HG02759 (cell line): ENCODE measurements around the gene SPIN3.
"Not testable (repeated sequence)": the region's sequence is repeated elsewhere in the genome, so short reads cannot be mapped to it uniquely, and the experiment has no call there.

Source experiments
- ATAC-seq: cut with Tn5 transposase; IDR thresholded peaks from one replicate; pipeline ENCODE4 v1.9.1; 2021; ENCODE audit warnings: mild to moderate bottlenecking, moderate library complexity; ENCODE audit not compliant: unreplicated experiment

Gene SPIN3

DNA sequence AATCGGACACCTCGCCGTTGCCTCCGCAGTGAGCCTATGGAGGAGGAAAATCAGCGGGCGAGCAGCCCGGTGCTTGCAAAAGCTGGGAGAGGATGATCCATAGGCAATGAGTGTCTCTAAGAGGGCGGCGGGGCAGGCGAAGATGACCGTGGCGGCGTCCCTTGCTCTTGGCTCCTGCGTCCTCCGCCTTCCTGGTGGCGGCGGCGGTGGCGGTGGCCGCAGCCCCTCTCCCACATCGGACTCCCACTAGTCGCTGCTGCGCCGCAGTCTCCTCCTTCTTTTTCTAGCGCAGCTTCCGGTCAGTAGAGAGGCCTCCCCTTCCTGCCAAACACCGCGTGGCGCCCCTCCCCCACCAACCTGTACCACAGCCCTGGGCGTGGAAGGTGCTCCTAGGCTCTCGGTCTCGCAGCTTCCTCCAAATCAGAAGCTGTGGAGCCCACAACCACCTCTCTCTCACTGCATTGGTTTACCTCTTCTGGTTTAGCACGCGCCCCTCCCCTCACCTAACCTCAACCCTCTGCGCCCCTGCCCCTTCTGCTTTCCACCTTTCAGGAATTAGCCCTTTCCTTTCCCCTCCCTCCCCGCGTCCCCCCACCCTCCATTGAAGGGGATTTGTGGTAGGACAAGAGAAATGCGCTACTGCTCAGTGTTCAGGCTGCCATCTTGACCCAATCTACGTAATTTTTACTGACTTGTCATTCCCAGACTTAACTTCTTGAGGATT, at the start of gene SPIN3:
Gene SPIN3 (minus strand): TSS at position 271 of the 724 bp plus-strand sequence. CDS start 594 bp downstream, outside the sequence.
- peak; percentile 100 for ATAC-seq

DNA sequence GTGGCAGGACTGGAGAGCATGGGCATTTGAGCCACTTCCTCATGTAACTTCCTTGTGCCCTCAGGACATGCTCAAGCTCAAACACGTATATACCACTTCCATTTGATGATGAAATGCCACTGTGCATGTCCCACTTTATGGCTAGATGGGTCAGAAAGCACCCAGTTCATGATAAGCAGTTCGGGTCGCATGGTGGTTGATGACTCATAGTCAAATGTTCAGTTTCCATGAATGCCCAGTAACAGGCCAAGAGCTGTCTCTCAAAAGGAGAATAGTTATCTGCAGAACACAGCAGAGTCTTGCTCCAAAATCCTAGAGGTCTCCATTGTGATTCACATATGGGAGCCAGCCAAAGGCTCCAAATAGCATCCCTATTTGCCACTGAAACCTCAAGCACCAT, 48.9 kb upstream of the SPIN3 start:
- no peak for ATAC-seq

DNA sequence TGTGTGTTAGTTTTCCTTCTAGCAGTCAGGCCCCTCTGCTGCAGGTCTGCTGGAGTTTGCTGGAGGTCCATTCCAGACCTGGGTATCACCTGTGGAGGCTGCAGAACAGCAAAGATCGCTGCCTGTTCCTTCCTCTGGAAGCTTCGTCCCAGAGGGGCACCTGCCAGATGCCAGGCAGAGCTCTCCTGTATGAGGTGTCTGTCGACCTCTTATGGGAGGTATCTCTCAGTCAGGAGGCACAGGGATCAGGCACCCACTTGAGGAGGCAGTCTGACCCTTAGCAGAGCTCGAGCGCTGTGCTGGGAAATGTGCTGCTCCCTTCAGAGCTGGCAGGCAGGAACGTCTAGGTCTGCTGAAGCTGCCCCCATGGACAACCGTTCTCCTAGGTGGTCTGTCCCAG, 41.9 kb upstream of the SPIN3 start:
- ATAC-seq: not testable (repeated sequence)

DNA sequence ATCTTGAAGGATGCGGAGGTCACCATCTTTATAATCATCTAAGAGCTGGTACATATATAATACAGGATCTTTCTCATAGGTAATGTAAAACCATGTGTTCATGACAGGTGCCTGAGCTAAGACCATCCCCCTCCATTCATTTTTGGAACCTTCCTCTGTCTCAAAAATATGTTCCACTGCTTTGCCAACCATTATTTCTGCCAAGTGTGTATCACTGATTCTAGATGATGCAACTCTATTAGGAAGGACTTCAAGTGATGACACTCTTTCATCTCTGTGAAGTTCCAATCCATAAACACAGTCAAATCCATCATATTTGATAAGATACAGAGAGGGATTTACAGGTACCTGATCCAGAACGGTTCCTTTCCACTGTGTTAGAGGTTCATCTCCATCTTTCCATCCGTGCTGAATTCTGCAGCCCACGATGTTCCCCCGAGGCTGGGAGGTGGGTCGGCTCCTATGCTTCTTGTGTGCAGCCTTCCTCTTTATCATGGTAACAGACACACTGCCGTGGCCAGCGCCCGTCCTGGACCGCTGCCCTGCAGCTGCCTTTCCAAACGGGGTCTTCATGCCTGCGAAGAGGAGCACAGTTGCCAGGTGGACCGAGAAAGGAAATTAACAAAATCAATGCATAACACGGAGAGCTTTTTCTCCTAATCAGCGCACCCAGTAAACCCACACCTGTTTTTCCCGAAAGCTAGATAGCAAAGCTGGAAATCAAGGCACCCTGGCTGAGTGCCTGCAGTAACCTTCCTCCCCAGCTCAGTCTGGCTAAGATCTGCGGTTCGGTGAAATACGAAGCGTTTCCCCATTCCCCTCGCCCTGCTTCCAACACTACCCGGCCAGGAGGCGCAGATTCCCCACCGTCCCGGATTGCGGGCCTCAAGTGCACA, 718 bp downstream of the SPIN3 start:
- ATAC-seq: no peak

DNA sequence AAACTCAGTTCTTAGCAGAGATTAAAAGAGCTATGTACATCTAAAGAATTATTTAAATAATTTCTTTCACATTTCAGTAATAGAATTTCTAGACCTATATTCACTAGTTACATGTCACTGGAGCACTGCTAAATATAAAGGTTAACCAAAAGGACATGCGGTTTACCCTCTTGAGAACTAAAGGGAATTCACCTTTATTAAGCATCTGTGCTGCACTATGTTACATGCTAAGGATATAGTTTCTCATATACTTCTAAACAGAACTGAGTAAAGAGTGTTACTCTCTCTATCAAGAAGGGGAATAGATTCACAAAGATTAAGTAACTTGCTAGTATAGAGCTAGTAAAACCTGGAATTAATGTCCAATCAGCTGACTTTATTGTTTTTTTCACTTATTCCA, 7.6 kb downstream of the SPIN3 start:
- no peak for ATAC-seq

DNA sequence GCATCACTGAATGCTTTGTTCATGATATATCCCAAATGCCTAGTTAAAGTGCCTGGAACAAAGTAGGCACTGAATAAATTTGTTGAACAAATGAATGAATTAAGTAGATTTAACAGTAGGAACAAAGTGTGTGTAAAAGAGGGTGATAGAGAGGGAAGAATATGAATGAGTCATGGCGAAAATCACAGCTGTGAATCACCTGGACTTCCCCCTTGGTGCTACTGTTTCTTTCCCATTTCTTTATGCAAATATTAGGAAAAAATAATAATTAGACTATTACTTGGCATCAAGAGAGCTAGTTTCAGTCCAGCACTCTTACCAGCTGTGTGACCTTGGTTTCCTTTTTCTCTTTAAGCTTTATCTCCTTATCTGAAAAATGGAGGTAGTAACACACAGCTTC, 9.2 kb downstream of the SPIN3 start:
- no peak for ATAC-seq

DNA sequence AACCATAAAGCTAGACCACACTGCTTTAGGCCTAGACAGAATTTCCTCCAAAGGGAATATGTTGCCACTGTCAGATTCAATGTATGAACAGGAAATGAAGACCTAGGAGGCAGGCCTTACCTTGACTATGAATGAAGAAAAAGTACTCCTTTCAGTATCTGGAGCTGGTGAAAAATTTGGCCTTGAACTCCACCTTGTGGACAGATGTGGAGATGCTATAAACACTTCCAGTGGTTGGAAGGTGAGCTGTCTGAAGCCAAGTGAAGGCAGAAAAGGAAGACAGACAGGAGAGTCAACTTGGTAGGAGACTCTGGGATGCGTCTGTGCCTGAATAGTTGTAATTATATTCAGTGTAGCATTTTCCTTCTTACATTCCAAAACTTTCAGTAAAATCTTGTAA, 17.2 kb downstream of the SPIN3 start:
- ATAC-seq: peak; percentile 86

DNA sequence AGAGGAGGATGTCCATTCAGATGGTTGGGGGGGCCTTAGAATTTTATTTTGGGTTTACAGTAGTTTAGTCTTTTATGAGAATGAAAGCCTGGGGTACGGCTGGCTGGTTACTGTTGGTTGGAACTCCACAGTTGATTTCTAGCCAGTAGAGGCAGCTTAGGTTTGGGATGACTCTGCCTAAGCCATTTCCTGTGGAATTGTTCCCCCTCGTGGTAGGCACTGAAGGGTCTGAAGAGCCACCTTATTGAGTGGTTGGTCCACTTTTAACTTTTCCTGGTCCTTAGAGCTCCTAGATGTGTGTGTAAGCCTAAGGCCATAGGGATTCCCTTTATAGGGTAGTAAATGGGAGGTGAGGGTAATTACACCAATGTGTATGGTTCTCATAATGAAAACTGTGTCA, 19.7 kb downstream of the SPIN3 start:
- ATAC-seq: no peak

DNA sequence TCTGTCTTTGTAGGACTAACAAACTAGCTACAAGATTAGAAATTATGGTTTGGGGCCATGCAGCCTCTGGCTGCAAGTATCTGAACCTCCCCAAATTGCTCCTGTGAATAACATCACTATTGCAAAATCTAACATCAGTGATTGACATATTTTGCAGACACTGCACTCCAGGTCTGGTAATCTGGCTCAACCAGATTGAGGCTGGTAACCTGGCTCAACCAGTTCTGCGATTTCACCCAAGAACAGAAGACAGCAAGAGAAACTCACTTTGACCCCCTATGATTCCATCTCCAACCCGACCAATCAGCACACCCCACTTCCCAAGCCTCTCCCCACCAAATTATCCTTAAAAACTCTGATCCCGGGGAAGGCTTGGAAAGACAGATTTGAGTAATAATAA, 20.9 kb downstream of the SPIN3 start:
- no peak for ATAC-seq

DNA sequence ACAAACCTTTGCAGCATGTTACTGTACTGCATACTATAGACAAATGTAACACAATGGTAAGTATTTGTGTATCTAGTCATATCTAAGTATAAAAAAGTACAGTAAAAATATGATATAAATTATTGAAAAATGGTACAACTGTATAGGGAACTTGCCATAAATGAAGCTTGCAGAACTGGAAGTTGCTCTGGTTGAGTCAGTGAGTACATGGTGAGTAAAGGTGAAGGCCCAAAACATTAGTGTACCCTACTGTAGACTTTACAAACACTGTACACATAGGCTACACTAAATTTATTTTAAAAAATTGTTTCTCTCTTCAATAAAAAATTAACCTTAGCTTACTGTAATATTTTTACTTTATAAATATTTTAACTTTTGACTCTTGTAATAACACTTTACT, 25.8 kb downstream of the SPIN3 start:
- no peak for ATAC-seq

DNA sequence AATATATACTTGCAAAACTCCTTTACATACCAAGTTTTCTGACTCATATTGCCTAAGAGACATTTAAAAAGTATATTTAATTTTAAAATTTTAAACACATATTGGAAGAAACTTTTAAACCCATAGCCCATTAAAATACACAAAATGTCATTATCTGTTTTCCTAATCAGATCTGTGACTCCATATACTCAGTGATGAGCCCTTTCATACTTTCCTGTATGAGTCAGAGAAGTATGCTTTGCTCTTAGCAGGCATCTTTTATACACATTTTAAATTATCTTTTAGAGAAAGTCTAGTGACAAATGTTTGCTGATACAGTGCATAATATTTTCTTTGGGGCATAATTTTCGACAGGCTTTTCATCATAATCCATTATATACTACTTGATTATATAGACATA, 26.4 kb downstream of the SPIN3 start:
- no peak for ATAC-seq

DNA sequence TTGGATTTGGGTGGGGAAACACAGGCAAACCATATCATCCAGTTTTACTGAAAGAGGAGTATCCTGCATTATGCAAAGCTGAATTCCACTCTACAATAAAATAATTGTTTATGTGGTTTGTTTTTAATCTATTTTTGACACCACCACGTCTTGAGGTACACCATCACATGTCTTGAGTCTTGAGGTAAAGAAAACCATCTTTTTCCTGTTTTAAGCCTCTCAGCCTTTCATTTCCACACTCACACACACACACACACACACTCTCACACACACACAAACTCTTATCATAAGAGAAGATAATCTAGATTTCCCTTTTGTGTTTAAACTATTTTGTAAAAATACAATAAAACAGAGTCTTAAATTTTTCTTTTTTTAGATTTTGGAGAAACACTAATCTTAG, 32.0 kb downstream of the SPIN3 start:
- no peak for ATAC-seq

DNA sequence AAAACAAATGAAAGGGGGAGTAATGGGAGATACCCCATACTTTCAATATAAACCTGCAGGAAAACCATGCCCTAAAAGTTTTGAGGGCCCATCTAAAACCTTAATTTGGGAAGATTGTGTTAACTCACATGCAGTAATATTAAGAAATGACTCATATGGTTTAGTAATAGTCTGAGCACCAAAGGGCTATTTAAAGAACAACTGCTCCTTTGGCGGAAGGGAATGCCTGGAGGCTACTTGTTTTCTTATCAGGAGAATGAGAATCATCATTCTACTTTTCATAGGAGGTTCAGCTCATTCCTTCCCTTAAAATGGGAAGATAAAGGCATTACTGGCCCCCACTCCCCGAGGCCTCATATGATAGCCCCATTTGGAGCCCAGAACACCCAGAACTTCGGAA, 47.6 kb downstream of the SPIN3 start:
- no peak for ATAC-seq

DNA sequence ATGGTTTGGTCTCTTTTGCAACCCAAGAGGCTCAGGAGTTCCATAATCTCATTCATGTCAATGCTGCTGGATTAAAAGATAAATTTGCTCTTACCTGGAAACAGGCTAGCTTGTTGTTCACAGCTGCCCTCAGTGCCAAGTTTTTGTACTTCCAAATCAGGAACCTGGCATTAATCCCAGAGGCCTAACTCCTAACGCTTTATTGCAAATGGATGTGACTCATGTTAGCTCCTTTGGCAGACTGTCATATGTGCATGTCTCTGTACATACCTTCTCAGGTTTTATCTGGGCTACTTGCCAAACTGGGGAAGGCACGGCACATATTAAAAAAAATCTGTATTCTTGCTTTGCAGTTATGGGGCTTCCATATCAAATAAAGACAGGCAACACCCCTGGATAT, 49.1 kb downstream of the SPIN3 start:
- ATAC-seq: not testable (repeated sequence)

DNA sequence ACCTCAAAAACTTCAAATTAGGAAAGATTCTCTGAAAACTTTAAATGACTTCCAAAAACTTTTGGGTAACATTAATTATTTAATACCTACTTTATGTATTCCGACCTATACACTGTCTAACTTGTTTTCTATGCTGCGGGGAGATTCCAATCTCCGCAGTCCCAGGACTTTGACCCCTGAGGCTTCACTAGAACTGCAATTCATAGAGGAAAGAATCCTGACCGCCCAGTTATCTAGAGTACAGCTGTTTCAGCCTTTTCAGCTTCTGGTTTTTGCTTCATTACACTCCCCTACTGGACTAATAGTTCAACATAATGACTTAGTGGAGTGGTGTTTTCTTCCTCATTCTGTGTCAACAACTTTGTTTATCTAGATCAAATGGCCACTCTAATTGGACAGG, 50.1 kb downstream of the SPIN3 start:
- ATAC-seq: not testable (repeated sequence)

DNA sequence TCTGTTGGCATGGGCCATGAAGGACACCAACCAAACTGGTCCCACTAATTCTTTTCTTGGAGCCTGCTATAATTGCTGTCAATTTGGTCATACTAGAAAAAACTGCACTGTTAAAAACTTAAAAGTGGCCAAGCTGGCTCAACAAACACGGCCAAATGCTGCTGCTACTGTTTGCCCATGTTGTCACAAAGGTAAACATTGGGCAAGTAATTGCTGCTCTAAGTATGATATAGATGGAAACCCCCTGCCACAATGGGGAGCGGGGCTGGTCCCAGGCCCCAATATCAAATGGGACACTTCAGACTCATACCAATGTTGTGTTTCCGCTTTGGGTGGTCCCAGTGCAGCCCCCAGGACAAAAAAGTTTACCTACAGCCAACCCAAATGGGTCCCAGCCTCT, 52.1 kb downstream of the SPIN3 start:
- ATAC-seq: no peak
